Effector CD4-positive, alpha-beta T cell (primary cell): ENCODE data around the gene VGF.
"Not testable (repeated sequence)": the region's sequence is repeated elsewhere in the genome, so short reads cannot be mapped to it uniquely, and the experiment has no call there.

ENCODE experiments used
- DNase-seq: peaks from one replicate; pipeline ENCODE4 v3.0.0-alpha.2; 2020

The VGF gene

DNA sequence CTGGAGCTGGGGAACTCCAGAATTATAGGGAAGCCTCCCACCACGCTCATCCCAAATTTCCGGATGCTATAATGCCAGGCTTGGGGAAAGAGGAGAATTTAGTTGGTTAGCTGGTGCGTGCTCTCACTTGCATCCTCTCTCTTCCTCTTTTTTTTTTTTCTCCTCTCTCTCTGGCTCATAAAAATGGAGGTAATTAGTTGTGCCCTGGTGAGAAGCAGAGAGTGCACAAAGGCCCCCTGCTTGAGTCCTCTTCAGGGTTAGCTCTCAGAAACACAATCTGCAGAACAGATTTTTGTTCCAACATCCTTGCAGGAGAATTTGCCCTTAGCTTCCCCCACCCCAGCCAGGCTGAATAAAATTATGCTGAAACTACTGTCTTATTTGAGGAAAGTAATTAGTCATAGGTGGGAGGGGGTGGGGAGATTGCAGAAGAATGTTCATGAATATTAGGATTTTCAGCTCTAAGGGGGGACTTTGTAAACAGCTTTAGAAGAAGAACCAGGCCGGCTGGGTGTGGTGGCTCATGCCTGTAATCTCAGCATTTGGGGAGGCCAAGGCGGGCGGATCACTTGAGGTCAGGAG lies 30.9 kb downstream of the VGF start:
- no peak for DNase-seq

DNA sequence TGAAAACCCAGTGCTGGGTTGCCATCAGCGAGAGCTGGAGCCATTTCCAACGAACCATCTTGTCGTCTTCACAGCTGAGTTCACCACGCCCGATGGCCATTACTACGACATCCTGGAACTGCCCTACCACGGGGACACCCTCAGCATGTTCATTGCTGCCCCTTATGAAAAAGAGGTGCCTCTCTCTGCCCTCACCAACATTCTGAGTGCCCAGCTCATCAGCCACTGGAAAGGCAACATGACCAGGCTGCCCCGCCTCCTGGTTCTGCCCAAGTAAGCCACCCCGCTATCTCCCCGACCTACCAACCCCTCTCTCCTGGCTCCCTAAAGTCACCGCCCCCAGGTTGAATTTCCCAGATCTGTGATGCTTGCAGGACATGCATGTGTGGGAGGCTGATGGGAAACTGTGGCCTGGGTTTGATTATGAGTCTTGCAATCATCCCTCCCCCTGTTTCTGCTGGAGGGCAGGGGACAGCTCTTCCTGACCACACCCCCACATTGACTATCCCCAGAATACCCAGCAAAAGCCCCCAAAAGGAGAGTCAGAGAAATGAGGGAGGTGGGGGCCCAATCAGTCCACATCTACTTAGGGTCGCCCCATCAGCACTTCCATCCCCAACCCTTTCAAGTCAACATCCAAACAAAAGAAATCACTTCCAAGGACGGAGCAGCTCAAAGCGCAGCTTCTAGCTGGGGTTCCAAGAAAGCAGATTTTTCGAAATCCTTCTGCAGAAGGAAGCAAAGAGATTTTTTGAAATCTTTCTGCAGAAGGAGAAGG lies 31.6 kb downstream of the VGF start:
- DNase-seq: no peak

GRCh38 chr7:101132626-101133600 lies 32.5 kb downstream of the VGF start:
- DNase-seq: not testable (repeated sequence)

DNA sequence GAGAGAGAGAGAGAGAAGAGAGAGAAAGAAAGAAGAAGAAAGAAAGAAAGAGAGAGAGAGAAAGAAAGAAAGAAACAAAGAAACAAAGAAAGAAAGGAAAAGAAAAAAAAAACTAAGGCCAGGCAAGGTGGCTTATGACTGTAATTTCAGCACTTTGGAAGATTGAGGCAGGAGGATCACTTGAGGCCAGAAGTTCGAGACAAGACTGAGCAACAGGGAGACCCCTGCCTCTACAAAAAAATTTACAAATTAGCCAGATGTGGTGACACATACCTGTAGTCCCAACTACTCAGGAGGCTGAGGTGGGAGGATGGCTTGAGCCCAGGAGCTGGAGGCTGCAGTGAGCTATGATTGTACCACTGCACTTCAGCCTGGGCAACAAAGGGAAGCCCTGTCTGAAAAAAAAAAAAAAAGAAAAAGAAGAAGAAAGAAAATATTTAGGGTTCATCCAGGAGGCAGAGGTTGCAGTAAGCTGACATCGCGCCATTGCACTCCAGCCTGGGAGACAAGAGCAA lies 35.7 kb downstream of the VGF start:
- DNase-seq: no peak

DNA sequence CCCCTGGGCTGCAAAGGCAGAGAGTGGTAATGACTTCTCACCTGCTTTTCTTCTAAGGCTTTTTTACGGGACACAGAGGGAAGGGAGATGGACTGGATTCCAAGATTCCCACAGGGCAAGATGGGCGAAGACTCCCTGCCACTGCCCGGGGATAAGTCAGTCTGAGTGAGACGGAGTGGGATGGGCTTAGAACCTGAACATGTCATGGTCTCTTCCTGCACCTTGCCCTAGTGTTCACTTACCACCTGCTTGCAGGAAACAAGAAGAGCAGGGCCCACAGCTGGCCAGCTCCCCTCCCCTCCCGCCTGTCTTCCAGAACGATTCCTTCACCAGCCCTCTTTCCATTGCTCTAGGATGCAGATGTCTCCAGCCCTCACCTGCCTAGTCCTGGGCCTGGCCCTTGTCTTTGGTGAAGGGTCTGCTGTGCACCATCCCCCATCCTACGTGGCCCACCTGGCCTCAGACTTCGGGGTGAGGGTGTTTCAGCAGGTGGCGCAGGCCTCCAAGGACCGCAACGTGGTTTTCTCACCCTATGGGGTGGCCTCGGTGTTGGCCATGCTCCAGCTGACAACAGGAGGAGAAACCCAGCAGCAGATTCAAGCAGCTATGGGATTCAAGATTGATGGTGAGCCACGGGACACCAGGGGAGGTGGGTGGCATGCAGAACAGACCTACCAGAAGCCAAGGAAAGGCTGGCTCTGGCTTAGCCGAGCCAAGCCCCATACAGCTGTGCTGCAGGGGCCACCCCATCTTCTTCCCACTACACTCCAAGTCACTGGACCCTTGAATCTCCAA lies 37.1 kb downstream of the VGF start:
- DNase-seq: no peak

GRCh38 chr7:101127460-101128039 lies 37.8 kb downstream of the VGF start:
- DNase-seq: no peak

- peak; percentile 9 for DNase-seq
Observed at GRCh38 chr7:101126651-101127459, 38.5 kb downstream of the VGF start, which contains the start of gene SERPINE1. Gene SERPINE1, plus strand, starts transcription at chr7:101127104. Its CDS starts 1,290 bp downstream, at chr7:101128394.

DNA sequence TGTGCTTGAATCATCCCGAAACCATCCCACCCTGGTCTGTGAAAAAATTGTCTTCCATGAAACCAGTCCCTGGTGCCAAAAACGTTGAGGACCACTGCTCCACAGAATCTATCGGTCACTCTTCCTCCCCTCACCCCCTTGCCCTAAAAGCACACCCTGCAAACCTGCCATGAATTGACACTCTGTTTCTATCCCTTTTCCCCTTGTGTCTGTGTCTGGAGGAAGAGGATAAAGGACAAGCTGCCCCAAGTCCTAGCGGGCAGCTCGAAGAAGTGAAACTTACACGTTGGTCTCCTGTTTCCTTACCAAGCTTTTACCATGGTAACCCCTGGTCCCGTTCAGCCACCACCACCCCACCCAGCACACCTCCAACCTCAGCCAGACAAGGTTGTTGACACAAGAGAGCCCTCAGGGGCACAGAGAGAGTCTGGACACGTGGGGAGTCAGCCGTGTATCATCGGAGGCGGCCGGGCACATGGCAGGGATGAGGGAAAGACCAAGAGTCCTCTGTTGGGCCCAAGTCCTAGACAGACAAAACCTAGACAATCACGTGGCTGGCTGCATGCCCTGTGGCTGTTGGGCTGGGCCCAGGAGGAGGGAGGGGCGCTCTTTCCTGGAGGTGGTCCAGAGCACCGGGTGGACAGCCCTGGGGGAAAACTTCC lies 39.2 kb downstream of the VGF start:
- no peak for DNase-seq

GRCh38 chr7:101124376-101125056 lies 40.9 kb downstream of the VGF start:
- no peak for DNase-seq

DNA sequence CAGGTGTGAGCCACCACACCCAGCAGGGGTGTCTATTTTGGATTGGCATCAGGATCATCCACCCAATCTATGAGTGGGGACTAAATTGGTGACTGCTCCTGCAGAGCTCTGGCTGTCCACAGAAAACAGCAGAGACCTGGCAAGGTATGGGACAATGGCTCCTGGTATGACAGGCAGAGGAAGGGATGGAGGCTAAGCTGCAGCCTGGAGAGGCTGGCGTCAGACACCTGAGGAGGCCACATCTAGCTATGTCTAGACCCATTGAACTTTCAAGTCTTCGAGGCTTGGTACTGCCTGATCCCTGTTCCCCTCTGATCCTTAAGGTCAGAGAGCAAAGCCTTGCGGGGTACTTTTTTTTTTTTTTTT lies 41.7 kb downstream of the VGF start:
- DNase-seq: no peak

GRCh38 chr7:101122933-101123702 lies 42.3 kb downstream of the VGF start:
- DNase-seq: no peak

DNA sequence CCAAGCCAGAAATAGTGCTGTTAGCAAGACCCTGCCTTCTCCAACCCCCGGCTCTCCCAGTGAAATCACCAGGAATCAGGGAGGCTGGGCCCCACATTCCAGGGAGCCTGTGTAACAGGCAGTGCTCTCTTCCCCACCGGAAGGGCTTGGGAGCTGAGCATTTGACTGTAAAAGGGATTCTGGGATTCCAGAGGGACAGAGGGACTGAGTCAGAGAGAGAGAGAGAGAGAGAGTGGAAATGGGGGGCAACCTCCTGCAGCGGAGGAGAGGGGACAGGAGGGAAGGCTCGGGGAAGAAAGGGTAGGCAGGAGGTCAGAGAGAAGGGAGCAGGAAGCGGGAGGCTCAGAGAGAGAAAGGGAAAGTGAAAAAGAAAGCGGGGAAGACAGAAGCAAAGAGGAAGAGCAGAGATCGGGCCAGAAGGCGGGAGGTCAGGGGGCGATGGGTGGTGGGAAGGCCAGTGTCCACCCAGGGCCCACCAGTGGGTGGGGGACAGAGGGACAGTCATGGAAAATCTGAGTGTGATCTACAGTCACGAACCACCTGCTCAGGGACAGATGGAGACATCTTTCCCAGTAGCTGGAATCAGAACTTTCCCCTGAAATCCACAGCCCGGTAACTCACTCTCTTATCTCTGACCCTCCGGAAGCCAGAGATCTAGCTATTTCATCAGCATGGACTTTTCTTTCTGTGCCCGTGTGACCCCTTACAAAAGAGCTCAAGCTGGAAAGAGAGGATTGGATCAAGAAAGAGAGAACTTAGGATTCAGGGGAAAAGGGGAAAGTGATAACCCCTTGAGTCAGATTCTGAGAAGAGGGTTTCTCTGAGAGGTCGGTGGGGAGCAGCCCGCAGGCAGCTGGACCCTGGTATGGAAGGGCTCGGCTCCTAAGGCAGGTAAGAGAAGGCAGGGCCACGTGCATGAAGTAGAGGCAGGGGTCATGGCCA lies 43.1 kb downstream of the VGF start:
- DNase-seq: no peak

GRCh38 chr7:101121631-101121990 lies 43.8 kb downstream of the VGF start:
- DNase-seq: not testable (repeated sequence)

- no peak for DNase-seq
Observed at GRCh38 chr7:101120315-101120714, 45.1 kb downstream of the VGF start.

DNA sequence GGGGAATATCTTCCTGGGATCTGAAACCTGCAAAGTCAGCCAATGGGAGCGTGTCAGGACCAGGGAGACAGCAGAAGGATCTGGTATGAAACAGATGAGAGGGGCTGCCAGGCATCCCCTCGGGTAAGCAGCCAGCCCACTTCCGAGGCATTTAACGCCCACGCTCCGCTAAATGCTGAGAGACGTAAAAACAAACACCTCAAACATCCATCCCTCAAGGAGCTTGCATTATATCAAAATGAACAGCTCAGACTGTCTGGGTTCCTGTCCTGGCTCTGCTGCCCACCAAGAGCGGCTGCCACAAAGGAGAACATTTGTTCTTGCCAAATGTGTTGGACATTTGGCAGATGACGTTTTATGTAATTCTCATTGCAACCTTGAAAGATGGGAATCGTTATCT lies 45.5 kb downstream of the VGF start:
- no peak for DNase-seq

DNA sequence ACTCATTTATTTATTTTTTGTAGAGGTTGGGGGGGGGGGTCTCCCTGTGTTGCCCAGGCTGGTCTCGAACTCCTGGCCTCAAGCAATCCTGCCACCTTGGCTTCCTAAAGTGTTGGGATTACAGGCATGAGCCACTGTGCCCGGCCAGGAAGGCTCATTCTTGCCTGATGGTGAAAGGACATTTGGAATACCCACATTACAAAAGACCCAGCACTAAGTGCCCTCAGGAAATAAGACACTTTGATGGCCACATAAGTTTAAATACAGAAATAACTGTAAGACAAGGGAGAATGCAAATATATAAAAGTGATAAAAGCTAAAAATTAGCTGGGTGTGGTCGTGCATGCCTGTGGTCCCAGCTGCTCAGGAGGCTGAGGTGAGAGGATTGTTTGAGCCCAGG lies 46.5 kb downstream of the VGF start:
- DNase-seq: no peak

DNA sequence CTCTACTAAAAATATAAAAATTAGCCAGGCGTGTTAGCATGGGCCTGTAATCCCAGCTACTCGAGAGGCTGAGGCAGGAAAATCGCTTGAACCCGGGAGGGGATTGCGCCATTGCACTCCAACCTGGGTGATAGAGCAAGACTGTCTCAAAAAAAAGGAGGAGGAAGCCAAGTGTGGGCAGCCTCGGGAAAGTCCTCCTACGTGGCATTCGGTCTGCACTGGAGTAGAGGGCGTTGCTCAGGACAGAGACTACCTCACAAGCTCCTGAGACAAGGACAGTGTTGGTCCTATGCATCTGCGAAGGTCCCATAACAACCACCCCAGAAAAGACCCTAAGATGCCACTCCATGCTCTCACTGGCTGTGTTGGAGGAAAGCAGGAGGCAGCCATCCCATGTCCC lies 48.5 kb downstream of the VGF start:
- no peak for DNase-seq

- DNase-seq: no peak
Observed at GRCh38 chr7:101115215-101115614, 50.2 kb downstream of the VGF start.
